Stimulated activated naive B cell treated with anti-CD40 and anti-IgM and Interleukin-4, amounts not matched to agents 10 μg/mL and 1 μg/mL and 100 μg/mL, for 72 hours (primary cell): ENCODE results near the gene RPS19.
A peak's percentile ranks its signal among the peaks of the same experiment; 100 is the strongest.
"Not testable (repeated sequence)": the region's sequence is repeated elsewhere in the genome, so short reads cannot be mapped to it uniquely, and the experiment has no call there.

Source experiments
- ATAC-seq, 2 donors: fragments of 150-1000 bp; cut with Tn5 transposase; replicated peaks; 2 replicates each; pipeline ENCODE4 v1.10.0; 2021; ENCODE audit warnings: moderate library complexity in 1 of 2
- DNase-seq: peaks from one replicate; pipeline ENCODE4 v3.0.0; 2021
- H3K27ac Mint-ChIP-seq: one replicate; pipeline ENCODE4 v1.8.0; 2022; ENCODE audit warnings: mild to moderate bottlenecking, mixed read lengths
- H3K27me3 Mint-ChIP-seq, 2 donors: one replicate each; pipeline ENCODE4 v1.8.0; 2022; ENCODE audit warnings: mixed read lengths in 2 of 2
- H3K36me3 Mint-ChIP-seq, 2 donors: one replicate each; pipeline ENCODE4 v1.8.0; 2022; ENCODE audit warnings: mixed read lengths in 2 of 2, mild to moderate bottlenecking in 1 of 2
- H3K4me1 Mint-ChIP-seq, 2 donors: one replicate each; pipeline ENCODE4 v1.8.0; 2022; ENCODE audit warnings: mixed read lengths in 2 of 2, mild to moderate bottlenecking in 1 of 2
- H3K4me3 Mint-ChIP-seq, 2 donors: one replicate each; pipeline ENCODE4 v1.8.0; 2022; ENCODE audit warnings: mild to moderate bottlenecking in 2 of 2, mixed read lengths in 2 of 2, moderate library complexity in 1 of 2
- H3K9me3 Mint-ChIP-seq, 2 donors: one replicate each; pipeline ENCODE4 v1.8.0; 2022; ENCODE audit warnings: mixed read lengths in 2 of 2, mild to moderate bottlenecking in 1 of 2

RPS19 gene

DNA sequence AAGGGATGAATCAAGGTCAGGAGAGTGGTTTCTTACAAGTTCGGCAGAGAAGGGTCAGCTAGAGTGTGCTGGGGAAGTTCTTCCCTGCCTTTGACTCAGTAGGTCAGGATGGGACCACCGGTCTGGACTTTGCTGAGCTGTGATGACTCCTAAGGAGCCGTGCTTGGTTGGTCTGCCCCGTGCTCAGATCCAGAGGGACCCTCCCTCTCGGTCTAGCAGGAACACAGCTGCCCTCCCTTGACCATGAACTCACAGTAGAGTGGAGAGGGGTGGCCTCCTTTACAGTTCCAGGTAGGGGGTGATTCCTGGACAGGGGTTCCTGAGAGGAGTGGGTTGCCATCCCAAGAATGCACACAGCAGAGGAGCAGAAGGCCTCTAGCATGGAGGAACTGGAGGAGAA lies 4.3 kb downstream of the RPS19 start:
- Mint-ChIP-seq H3K27me3 (no peaks in the 10 kb centered on the region), H3K36me3 (peaks cover 63 to 71% of the 10 kb centered on the region in 2 donors), H3K4me1 (peaks cover 46 to 79% of the 10 kb centered on the region in 2 donors), H3K4me3 (peak overlapping the region; percentile 74 to 85), H3K9me3 (no peaks in the 10 kb centered on the region), H3K27ac (peak overlapping the region; percentile 89)
- ATAC-seq, result no peak
- no peak for DNase-seq

DNA sequence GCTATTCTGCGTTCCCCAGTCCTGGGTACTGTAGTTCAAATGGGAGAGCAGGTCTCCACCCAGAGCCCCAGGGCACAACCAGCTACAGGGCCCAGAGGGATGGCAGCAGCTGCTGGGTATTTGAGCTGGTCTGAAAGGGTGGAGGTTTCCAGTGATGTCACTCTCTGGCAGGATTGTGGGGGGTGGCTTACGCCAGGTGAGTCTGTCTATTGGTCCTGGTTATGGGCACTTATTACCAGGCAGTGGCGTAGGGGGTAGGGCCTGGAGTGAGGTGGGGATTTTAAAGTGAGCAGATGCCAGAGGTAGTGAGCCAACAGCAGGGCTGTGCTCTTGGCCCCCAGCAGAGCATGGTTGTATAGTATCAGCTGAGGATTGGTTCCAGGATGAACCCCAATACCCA lies 6.2 kb downstream of the RPS19 start:
- ATAC-seq (no peak), DNase-seq (no peak)
- H3K27me3 Mint-ChIP-seq, result no peaks in the 10 kb centered on the region
- peak overlapping the region; percentile 65 to 68 for H3K4me3 Mint-ChIP-seq
- H3K9me3 Mint-ChIP-seq, result no peaks in the 10 kb centered on the region
- H3K27ac Mint-ChIP-seq, result peak overlapping the region; percentile 89
- H3K36me3 Mint-ChIP-seq, result peaks cover 66 to 77% of the 10 kb centered on the region in 2 donors
- H3K4me1 Mint-ChIP-seq, result peaks cover 58 to 90% of the 10 kb centered on the region in 2 donors

DNA sequence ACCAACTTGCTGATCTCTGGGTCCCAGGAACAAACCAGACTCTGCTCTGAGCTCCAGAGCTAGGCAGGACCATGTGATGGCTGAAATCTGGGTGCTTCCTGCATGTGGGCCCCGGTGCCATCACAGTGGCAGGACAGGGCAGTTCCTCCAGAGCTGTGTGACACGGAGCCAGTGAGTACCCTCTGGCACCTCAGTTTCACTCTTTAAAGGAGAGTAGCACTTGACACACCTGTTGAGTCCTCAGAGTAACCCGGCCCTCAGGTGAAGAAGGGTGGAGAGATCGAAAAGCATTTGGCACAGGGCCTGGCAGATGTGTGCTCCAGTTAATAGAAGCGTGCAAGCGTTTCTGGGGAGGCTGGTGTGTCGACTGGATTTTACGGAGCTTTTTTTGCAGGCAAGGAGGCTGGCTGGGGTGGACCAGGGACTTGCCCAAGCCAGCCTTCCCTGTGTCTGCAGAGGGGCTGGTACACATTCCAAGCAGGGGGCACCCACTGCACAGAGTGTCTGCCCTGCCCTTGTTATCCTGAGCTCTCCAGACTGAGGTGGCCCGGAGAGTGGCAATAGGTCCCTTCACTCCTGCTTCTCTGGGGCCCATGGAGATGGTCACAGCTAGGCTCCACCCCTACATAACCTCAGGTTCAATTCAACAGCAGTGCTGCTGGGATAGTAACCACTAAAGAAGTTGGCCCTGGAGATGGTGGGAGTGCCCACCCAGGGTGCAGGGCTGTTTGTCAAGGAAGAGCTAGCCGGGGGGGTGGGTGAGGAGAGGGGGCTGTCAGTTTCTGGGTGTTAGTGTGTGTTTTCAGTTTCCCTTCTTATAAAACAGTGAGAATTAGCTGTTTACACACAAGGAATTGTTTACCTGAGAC lies 8.3 kb downstream of the RPS19 start:
- Mint-ChIP-seq H3K9me3 (no peaks in the 10 kb centered on the region), H3K4me1 (peaks cover 62 to 90% of the 10 kb centered on the region in 2 donors), H3K27me3 (no peaks in the 10 kb centered on the region), H3K36me3 (peaks cover 61 to 72% of the 10 kb centered on the region in 2 donors), H3K27ac (peak overlapping the region; percentile 93), H3K4me3 (peak overlapping the region; percentile 57 to 70)
- DNase-seq, result no peak
- ATAC-seq, result no peak

DNA sequence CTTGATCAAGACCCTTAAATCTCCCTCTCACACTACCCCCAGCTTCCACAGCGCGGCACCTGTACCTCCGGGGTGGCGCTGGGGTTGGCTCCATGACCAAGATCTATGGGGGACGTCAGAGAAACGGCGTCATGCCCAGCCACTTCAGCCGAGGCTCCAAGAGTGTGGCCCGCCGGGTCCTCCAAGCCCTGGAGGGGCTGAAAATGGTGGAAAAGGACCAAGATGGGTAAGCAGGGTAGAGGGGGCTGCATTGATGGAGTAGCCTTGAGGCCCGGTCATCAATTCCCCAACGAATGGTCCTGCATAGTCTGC lies 8.9 kb downstream of the RPS19 start:
- Mint-ChIP-seq H3K9me3 (no peaks in the 10 kb centered on the region), H3K36me3 (peaks cover 58 to 66% of the 10 kb centered on the region in 2 donors), H3K4me3 (peak overlapping the region in 1 of 2 donors; percentile 50)

DNA sequence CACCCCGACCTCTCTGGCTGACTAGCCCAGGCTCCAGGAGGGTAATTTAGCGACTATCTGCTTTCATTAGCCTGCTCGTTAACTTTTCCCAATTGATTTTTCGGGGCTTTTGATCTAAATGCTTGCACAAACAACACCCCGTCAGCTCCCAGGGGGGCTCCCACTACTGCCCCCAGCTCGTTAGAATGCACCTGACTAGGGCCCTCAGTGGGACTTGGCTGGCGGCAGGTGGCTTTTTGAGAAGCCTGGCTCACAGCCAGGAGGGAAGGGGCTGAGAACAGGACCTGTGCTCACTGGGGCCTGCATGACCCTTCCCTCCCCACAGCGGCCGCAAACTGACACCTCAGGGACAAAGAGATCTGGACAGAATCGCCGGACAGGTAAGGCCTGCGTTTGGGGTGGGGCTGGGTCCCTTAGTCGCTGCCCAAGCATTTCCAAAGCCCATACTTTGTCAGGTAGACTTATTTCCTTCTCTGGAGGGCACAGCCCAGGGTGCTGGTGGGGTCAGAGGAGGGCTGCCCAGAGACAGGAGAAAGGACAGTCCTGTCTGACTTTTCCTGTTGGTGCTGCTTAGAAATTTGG lies 9.4 kb downstream of the RPS19 start:
- Mint-ChIP-seq H3K4me1 (peaks cover 55 to 87% of the 10 kb centered on the region in 2 donors), H3K27me3 (no peaks in the 10 kb centered on the region), H3K9me3 (no peaks in the 10 kb centered on the region), H3K4me3 (peak overlapping the region; percentile 48 to 55), H3K36me3 (peaks cover 52 to 61% of the 10 kb centered on the region in 2 donors), H3K27ac (peak overlapping the region; percentile 86)
- DNase-seq, result no peak
- no peak for ATAC-seq

More for the DNA sequence above, 8.9 kb downstream of the RPS19 start:
- Mint-ChIP-seq H3K27me3 (no peaks in the 10 kb centered on the region), H3K27ac (peak overlapping the region; percentile 93), H3K4me1 (peaks cover 59 to 90% of the 10 kb centered on the region in 2 donors)
- no peak for DNase-seq
- ATAC-seq, result no peak

DNA sequence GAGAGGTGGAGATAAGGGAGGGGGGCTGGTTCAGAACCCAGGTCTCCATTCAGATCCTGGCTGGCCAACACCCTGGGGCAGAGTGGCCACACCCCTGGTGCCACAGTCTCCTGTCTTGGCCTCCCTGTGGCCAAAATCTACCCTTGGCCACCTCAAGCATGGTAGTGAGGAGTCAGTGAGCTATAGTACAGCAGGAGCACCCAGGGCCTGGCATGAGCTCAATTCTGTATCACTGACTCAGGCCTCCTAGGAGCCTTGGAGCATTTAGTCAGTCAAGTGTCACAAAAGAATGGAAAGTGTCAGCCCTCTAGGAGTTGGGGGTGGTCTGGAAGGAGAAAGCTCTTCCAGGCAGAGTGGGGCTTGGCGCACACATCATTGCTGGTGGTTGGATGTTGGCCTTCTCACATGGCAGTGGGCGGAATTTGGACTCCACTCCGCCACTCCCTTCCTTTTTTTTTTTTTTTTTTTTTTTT lies 10.4 kb downstream of the RPS19 start:
- H3K9me3 Mint-ChIP-seq, result no peaks in the 10 kb centered on the region
- peak overlapping the region; percentile 62 to 72 for H3K4me3 Mint-ChIP-seq
- H3K4me1 Mint-ChIP-seq, result peaks cover 54 to 88% of the 10 kb centered on the region in 2 donors
- H3K27me3 Mint-ChIP-seq, result no peaks in the 10 kb centered on the region
- H3K36me3 Mint-ChIP-seq, result peaks cover 47 to 55% of the 10 kb centered on the region in 2 donors
- ATAC-seq, result no peak
- peak overlapping the region; percentile 90 for H3K27ac Mint-ChIP-seq
- DNase-seq, result no peak

DNA sequence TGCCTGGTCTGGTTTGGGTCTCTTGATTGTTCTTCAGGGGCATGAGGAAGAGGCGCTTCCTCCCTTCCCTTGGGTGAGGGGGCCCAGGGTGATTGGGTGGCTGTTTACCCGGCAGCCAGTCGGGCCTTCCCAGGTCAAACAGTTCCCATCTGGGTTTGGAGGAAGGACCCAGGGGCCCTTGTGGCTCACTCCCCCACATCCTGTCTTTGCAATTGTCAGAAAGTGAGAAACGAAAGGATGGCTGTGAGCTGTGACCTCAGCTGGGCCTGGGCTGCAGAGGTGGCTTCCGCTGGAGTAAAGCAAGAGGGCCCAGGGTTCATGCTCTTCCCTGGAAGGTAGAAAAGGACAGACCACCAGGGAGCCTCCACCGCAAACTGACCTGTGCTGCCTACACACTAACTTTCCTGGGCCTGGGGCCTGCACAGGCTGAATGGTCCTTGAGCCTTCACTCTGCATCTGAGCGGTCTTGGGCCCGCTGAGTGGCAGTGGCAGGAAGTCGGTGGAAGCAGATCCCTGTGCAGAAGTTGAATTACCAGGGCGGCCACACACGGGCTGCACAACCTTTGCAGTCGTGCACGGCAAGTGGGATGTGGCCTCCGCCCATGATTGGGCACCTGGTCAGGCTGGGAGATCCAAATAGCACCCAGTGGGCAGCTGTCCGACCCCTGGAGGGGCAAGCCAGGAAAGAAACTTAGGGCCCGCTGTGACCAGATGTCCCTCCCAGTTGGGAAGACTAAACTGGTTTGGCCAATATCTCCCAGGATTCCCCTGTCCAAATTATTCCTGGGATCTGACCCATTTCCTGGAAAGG lies 11.7 kb downstream of the RPS19 start:
- H3K4me1 Mint-ChIP-seq, result peaks cover 56 to 89% of the 10 kb centered on the region in 2 donors
- H3K4me3 Mint-ChIP-seq, result peak overlapping the region; percentile 45 to 74
- DNase-seq (peak; percentile 68), ATAC-seq (peak; percentile 64 to 71)
- no peaks in the 10 kb centered on the region for H3K9me3 Mint-ChIP-seq
- peak overlapping the region; percentile 96 for H3K27ac Mint-ChIP-seq
- H3K36me3 Mint-ChIP-seq, result peaks cover 39 to 48% of the 10 kb centered on the region in 2 donors
- H3K27me3 Mint-ChIP-seq, result no peaks in the 10 kb centered on the region

DNA sequence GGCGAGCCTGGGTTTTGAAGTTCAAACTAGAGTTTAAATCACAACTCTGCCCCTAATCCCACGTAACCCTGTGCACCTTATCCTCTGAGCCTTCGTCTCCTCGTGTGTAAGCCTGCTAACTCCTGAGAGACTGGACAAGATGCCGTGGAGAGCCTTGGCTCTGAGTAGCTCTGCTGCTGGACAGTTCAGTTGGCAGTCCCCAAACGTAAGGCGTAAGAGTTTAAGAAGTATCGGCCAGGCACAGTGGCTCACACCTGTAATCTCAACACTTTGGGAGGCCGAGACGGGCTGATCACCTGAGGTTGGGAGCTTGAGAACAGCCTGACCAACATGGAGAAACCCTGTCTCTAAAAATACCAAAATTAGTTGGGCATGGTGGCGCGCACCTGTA lies 12.3 kb downstream of the RPS19 start:
- Mint-ChIP-seq H3K4me1 (peaks cover 57 to 90% of the 10 kb centered on the region in 2 donors), H3K4me3 (peak overlapping the region in 1 of 2 donors; percentile 36), H3K27me3 (no peaks in the 10 kb centered on the region), H3K27ac (peak overlapping the region; percentile 96), H3K36me3 (peaks cover 42 to 51% of the 10 kb centered on the region in 2 donors), H3K9me3 (no peaks in the 10 kb centered on the region)
- no peak for DNase-seq
- no peak for ATAC-seq

DNA sequence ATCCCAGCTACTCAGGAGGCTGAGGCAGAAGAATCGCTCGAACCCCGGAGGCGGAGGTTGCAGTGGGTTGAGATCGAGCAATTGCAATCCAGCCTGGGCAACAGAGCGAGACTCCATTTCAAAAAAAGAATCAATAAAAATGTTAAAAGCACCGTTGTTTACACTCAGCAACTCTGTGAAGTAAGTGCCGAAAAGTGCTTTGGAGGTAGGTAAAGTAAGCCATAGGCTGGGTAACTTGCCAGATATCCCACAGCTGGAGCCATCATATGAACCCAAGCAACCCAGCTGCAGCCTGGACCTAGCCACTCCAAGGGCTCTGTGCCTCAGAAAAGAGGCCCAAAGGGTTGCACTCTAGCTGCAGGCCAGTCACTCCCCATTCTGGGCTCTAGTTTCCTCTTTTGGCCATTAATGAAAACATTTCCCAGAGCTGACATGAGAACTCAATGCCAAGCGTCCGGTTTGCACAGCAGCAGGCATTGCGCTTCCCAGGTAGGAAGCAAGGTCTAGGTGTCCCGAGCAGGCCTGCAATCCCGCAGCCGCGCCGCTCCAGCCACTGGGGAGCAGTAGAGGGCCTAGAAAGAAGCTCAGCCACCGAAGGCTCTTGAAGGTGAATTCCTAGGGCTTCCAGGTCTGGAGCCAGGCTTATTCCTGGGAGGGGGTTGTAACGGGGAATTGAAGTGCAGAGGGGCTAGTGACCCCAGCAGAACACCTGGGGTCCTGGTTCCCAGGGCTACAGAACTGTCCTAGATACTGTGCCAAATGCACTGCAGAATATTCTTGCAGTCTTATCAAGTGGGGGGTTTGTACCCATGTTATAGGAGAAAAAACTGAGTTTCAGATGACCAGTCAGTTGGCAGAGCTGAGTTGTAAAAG lies 13.0 kb downstream of the RPS19 start:
- Mint-ChIP-seq H3K4me3 (peak overlapping the region; percentile 48 to 59), H3K36me3 (peaks cover 45 to 53% of the 10 kb centered on the region in 2 donors), H3K9me3 (no peaks in the 10 kb centered on the region), H3K4me1 (peaks cover 54 to 85% of the 10 kb centered on the region in 2 donors), H3K27me3 (no peaks in the 10 kb centered on the region), H3K27ac (peak overlapping the region; percentile 96)
- no peak for ATAC-seq
- peak; percentile 44 for DNase-seq

DNA sequence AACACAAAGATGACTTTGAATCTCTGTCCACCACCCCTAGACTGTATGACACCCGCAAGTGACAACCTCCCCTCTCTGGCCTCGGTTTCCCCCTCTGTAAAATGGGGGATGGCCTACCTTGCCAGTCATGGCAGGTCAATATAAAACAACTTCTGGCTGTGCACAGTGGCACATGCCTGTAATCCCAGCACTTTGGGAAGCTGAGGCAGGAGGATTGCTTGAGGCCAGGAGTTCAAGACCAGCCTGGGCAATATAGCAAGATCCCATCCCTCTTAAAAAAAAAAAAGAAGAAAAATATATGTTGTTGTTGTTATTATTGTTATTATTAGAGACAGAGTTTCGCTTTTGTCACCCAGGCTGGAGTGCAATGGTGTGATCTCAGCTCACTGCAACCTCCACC lies 15.9 kb downstream of the RPS19 start:
- not testable (repeated sequence) for ATAC-seq, H3K9me3 Mint-ChIP-seq, H3K27me3 Mint-ChIP-seq, DNase-seq
- Mint-ChIP-seq H3K4me1 (peaks cover 44 to 78% of the 10 kb centered on the region in 2 donors), H3K27ac (peak overlapping the region; percentile 98), H3K36me3 (peaks cover 47 to 57% of the 10 kb centered on the region in 2 donors), H3K4me3 (peak overlapping the region; percentile 31 to 64)

DNA sequence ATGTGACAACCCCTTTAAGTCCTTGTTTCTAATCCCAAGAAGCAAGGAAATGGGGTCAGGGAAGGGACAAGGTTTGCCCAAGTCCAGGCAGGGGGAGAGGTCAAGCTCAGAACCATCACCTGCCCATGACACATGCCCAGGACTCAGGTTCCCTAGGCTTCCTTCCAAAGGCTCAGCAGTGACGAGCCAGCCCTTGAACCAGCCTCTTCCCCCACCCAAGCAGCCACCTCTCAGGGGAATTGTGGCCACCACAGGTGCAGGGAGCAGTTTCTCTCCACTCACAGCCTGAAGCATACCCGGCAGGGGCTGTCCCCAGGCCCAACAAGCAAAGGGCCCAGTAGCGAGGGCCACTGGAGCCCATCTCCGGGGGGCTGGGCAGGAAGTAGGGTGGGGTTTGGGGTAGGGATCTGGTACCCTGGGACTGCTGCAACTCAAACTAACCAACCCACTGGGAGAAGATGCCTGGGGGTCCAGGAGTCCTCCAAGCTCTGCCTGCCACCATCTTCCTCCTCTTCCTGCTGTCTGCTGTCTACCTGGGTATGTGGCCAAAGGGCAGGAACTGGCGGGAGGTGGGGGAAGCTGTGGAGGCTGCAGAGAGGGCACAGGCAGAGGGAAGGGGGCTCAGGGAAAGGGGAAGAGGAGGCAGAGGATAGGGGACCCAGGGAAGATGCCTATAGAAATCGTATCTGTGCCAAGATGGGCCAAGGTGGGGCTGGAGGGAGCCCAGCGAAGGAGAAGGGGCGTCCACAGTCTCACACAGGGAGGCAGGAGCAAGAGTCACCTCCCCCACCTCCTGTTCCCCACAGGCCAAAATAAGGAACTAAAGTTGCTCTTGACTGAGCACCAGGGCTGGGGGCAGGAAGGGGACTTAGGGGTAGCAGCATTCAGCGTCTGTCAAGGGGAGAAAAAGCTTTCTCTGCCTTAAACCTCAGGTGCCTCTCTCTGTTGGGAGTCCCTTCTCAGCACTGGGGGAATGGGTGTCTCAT lies 17.1 kb downstream of the RPS19 start, which contains the start of gene CD79A:
Gene CD79A, plus strand, starts transcription at position 433 of the 986 bp plus-strand sequence. Its CDS starts 26 bp downstream, at position 459.
- ATAC-seq (peak; percentile 81 to 85), DNase-seq (peak; percentile 97)
- Mint-ChIP-seq H3K36me3 (peaks cover 43 to 54% of the 10 kb centered on the region in 2 donors), H3K4me3 (peak within 1 kb of the TSS; percentile 94 to 100), H3K27me3 (no peaks in the 10 kb centered on the region), H3K27ac (peak within 1 kb of the TSS; percentile 98), H3K9me3 (no peaks in the 10 kb centered on the region), H3K4me1 (peaks cover 39 to 76% of the 10 kb centered on the region in 2 donors)
